Sigmoid colon (tissue), 7 donors: ENCODE data around the gene GABPB2. TPM values are rescaled to one million over a fixed set of nuclear protein-coding genes. Genes with fewer than 3 reads are reported as not detected.

Experiments used
- DNase-seq: peaks from one replicate; pipeline ENCODE4 v3.0.0-alpha.2; 2019
- H3K27ac ChIP-seq, 4 donors: fragments of 200-600 bp; sonication (generic); one replicate each; pipeline ENCODE4 v1.5.1; 2016 to 2019; ENCODE audit warnings: mild to moderate bottlenecking in 1 of 4
- H3K27me3 ChIP-seq, 3 donors: fragments of 200-600 bp; sonication (generic); one replicate each; pipeline ENCODE4 v1.5.1; 2019; ENCODE audit warnings: mild to moderate bottlenecking in 1 of 3
- H3K36me3 ChIP-seq, 4 donors: fragments of 200-600 bp; sonication (generic); one replicate each; pipeline ENCODE4 v1.5.1; 2016 to 2019
- H3K4me1 ChIP-seq, 4 donors: fragments of 200-600 bp; sonication (generic); one replicate each; pipeline ENCODE4 v1.5.1; 2017 to 2019
- H3K4me3 ChIP-seq, 4 donors: fragments of 200-600 bp; sonication (generic); one replicate each; pipeline ENCODE4 v1.5.1; 2017 to 2019; ENCODE audit warnings: mild to moderate bottlenecking in 2 of 4, moderate library complexity in 1 of 4
- H3K9me3 ChIP-seq, 4 donors: fragments of 200-600 bp in 3 of 4; sonication (generic) in 3 of 4; one replicate each; pipeline versions ENCODE4 v1.5.1 to v1.6.1; 2013 to 2019
- CTCF ChIP-seq, 4 experiments: fragments of 450-650 bp in 3 of 4; fragments of 200-600 bp in 1 of 4; IDR thresholded peaks; one replicate each; pipeline ENCODE4 v1.5.1; 2016 to 2019; ENCODE audit warnings: antibody characterized with exemption in 4 of 4, mild to moderate bottlenecking in 3 of 4, moderate library complexity in 2 of 4
- EP300 ChIP-seq, 4 donors: sonication (generic); formaldehyde crosslinking; IDR thresholded peaks; one replicate each; pipeline ENCODE4 v1.6.1; 2017; ENCODE audit warnings: antibody characterized with exemption in 4 of 4
- POLR2A ChIP-seq, 2 donors: fragments of 450-650 bp; IDR thresholded peaks; one replicate each; pipeline ENCODE4 v1.6.1; 2016; ENCODE audit warnings: antibody characterized with exemption in 2 of 2, mild to moderate bottlenecking in 2 of 2, moderate library complexity in 2 of 2
- POLR2AphosphoS5 ChIP-seq, 4 donors: sonication (generic); formaldehyde crosslinking; IDR thresholded peaks; one replicate each; pipeline ENCODE4 v1.6.1; 2017; ENCODE audit warnings: antibody characterized with exemption in 4 of 4
- WGBS, 2 donors: extraction: QIAGEN DNeasy Blood & Tissue Kit; methylation state at CpG; one replicate each; pipeline ENCODE4 v1.1.7; 2013; 5-methylcytosine and 5-hydroxymethylcytosine counted together
- intact Hi-C: fragments of 100-400 bp; cut with DNase I; formaldehyde crosslinking; loops from one replicate; pipeline ENCODE4 v1.15.1; 2023
- polyA plus RNA-seq, 3 donors: library from polyadenylated mRNA; stranded (reverse); fragments of 200-250 nt; gene quantifications; one replicate each; pipeline ENCODE4 v1.2.3, GENCODE V29; 2013
- total RNA-seq, 4 donors: library from RNA; depleted of rRNA; stranded (reverse); fragments of >200 nt; gene quantifications; one replicate each; pipeline ENCODE4 v1.1.0, GENCODE V29; 2016
- donor health status: healthy with polysubstance abuse.
- donor health status: Bipolar disorder and iron deficiency.
- donor health status: healthy.

Gene GABPB2
- total and polyA plus RNA-seq, 7 donors: 3.6 to 27.0 (median 20.6) TPM

GRCh38 chr1:151147132-151147503 lies 76.6 kb downstream of the GABPB2 start:
- Histone ChIP-seq H3K4me1 (peaks cover 0 to 42% (median 28%) of the 10 kb centered on the region in 4 donors), H3K27me3 (no peaks in the 10 kb centered on the region), H3K36me3 (no peaks in the 10 kb centered on the region), H3K27ac (peak overlapping the region; percentile 84 to 87 (median 86)), H3K4me3 (peak overlapping the region; percentile 75 to 84 (median 82)), H3K9me3 (no peaks in the 10 kb centered on the region)
- no peak for TF ChIP-seq POLR2A (IDR thresholded peaks at IDR 0.05)
- no peak for TF ChIP-seq EP300 (IDR thresholded peaks at IDR 0.05)
- no peak for TF ChIP-seq POLR2AphosphoS5 (IDR thresholded peaks at IDR 0.05)
- TF ChIP-seq CTCF (IDR thresholded peaks at IDR 0.05): no peak
- no peak for DNase-seq
- intact Hi-C loops: loop anchor here (2.0 kb wide), 2 partner anchors 18 to 76 kb away; partner anchors contain the start of genes GABPB2 and LYSMD1
- 21 to 22% methylated on average over 7 of the region's 7 CpGs for WGBS, 2 donors

DNA sequence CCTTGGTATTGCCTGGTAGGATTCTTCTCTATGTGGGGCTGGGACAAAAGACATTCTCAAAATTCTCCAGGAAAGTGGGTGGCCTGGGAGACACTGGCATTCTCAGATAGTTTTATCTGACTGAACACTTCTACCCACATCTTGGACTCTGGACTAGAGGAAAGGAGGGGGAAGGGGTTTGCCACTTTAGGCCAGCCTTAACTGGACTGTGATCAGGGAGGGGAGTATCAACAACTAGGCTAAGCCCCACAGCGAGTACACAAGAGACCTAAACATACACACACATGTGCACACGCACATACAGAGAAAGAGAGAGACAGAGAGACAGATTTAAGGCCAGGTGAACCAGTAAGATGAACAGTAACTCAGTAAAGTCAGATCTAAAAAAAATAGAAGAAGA lies 77.1 kb downstream of the GABPB2 start:
- H3K27ac ChIP-seq: peak overlapping the region; percentile 84 to 87 (median 86)
- intact Hi-C loops: loop anchor here (2.0 kb wide), 2 partner anchors 17 to 77 kb away; partner anchors contain the start of genes GABPB2 and LYSMD1
- H3K4me3 ChIP-seq: no peak overlapping the region
- H3K4me1 ChIP-seq: peaks cover 0 to 42% (median 28%) of the 10 kb centered on the region in 4 donors
- H3K36me3 ChIP-seq: no peaks in the 10 kb centered on the region
- no peak for DNase-seq
- TF ChIP-seq POLR2AphosphoS5 (IDR thresholded peaks at IDR 0.05): no peak
- no peak for TF ChIP-seq CTCF (IDR thresholded peaks at IDR 0.05)
- TF ChIP-seq POLR2A (IDR thresholded peaks at IDR 0.05): no peak
- no peak for TF ChIP-seq EP300 (IDR thresholded peaks at IDR 0.05)
- H3K27me3 ChIP-seq: no peaks in the 10 kb centered on the region
- no peaks in the 10 kb centered on the region for H3K9me3 ChIP-seq
- WGBS, 2 donors: 68 to 95% methylated on average over 2 of the region's 2 CpGs

- WGBS, 2 donors: 34% methylated on average over 4 of the region's 4 CpGs
- H3K36me3 ChIP-seq: peaks cover 4 to 50% (median 18%) of the 10 kb centered on the region in 4 donors
Measured at GRCh38 chr1:151156515-151156819, 85.9 kb downstream of the GABPB2 start, which contains the start of gene TNFAIP8L2. Gene TNFAIP8L2 (plus strand): TSS chr1:151156649. CDS start chr1:151158698, 2,049 bp downstream.

DNA sequence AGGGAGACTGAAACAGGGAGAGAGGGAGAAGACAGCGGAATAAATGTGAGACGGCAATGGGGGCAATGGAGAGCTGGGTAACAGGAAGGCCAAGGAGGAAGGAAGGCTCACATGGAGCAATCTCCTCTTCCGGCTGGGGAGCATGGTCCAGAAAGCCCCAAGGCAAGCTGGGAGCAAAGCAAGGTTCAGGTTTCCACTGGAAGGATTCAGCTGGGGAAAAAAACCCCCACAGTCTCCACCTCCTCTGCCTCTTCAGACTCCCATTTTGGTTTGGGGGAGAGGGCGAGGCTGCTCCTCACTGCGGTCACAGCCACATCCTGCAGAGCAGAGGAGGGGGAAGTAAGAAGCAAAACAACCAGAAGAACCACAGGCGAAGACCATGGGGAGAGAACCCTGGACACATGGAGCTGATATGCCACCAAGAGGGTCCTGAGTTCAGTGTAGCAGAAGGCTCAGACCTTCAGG lies 86.5 kb downstream of the GABPB2 start:
- intact Hi-C loops: loop anchor here (5.0 kb wide), 1 partner anchor 135 kb away; no protein-coding TSS in a partner anchor
- peak overlapping the region in 2 of 4 donors; percentile 11 to 29 for H3K4me3 ChIP-seq
- H3K27me3 ChIP-seq: no peaks in the 10 kb centered on the region
- peak; percentile 59 for DNase-seq
- peaks cover 0 to 11% (median 0%) of the 10 kb centered on the region in 4 donors for H3K4me1 ChIP-seq
- WGBS, 2 donors: 56 to 89% methylated on average over 6 of the region's 6 CpGs
- TF ChIP-seq EP300 (IDR thresholded peaks at IDR 0.05) (no peak), POLR2A (IDR thresholded peaks at IDR 0.05) (no peak), POLR2AphosphoS5 (IDR thresholded peaks at IDR 0.05) (no peak), CTCF (IDR thresholded peaks at IDR 0.05) (no peak)
- peak overlapping the region in 1 of 4 donors; percentile 12 for H3K27ac ChIP-seq
- no peaks in the 10 kb centered on the region for H3K9me3 ChIP-seq
- H3K36me3 ChIP-seq: peaks cover 4 to 56% (median 20%) of the 10 kb centered on the region in 4 donors

More at GRCh38 chr1:151156515-151156819, 85.9 kb downstream of the GABPB2 start, which contains the start of gene TNFAIP8L2:
- H3K4me1 ChIP-seq: peaks cover 0 to 11% (median 0%) of the 10 kb centered on the region in 4 donors
- peak within 1 kb of the TSS in 2 of 4 donors; percentile 12 to 40 for H3K27ac ChIP-seq
- peak; percentile 75 for DNase-seq
- peak within 1 kb of the TSS in 2 of 4 donors; percentile 11 to 29 for H3K4me3 ChIP-seq
- no peaks in the 10 kb centered on the region for H3K9me3 ChIP-seq
- no peaks in the 10 kb centered on the region for H3K27me3 ChIP-seq
- intact Hi-C loops: loop anchor here (1.0 to 5.0 kb wide), 2 partner anchors 56 to 134 kb away; no protein-coding TSS in a partner anchor
- TF ChIP-seq POLR2A (IDR thresholded peaks at IDR 0.05): no peak
- no peak for TF ChIP-seq POLR2AphosphoS5 (IDR thresholded peaks at IDR 0.05)
- TF ChIP-seq CTCF (IDR thresholded peaks at IDR 0.05): no peak
